Measurements from ENCODE around the gene BCDIN3D. TPM values are rescaled to one million over a fixed set of nuclear protein-coding genes. Genes with fewer than 3 reads are reported as not detected.

The BCDIN3D gene
- total RNA-seq, 2 donors from 2014 or later: 3.3 to 3.7 TPM

GRCh38 chr12:49805409-49805808, 37.5 kb downstream of the BCDIN3D start:
- no peak overlapping the region for H3K27ac ChIP-seq
- H3K27me3 ChIP-seq: no peaks in the 10 kb centered on the region
- no peaks in the 10 kb centered on the region for H3K4me1 ChIP-seq
- no peaks in the 10 kb centered on the region for H3K36me3 ChIP-seq
- no peaks in the 10 kb centered on the region for H3K9me3 ChIP-seq
- H3K9ac ChIP-seq (ENCODE audit: low read depth in 2 of 2, low read length in 2 of 2): no peak overlapping the region
- intact Hi-C loops (cut with DNase I): no loop called here
- TF ChIP-seq, protein P1, sequence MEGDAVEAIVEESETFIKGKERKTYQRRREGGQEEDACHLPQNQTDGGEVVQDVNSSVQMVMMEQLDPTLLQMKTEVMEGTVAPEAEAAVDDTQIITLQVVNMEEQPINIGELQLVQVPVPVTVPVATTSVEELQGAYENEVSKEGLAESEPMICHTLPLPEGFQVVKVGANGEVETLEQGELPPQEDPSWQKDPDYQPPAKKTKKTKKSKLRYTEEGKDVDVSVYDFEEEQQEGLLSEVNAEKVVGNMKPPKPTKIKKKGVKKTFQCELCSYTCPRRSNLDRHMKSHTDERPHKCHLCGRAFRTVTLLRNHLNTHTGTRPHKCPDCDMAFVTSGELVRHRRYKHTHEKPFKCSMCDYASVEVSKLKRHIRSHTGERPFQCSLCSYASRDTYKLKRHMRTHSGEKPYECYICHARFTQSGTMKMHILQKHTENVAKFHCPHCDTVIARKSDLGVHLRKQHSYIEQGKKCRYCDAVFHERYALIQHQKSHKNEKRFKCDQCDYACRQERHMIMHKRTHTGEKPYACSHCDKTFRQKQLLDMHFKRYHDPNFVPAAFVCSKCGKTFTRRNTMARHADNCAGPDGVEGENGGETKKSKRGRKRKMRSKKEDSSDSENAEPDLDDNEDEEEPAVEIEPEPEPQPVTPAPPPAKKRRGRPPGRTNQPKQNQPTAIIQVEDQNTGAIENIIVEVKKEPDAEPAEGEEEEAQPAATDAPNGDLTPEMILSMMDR (IDR thresholded peaks at IDR 0.05): no peak
- DNase-seq: no peak
- no peak overlapping the region for H3K4me3 ChIP-seq

- TF ChIP-seq, protein P1 (IDR thresholded peaks at IDR 0.05): no peak
- no peaks in the 10 kb centered on the region for H3K9me3 ChIP-seq
- H3K27me3 ChIP-seq: no peaks in the 10 kb centered on the region
- H3K4me3 ChIP-seq: no peak overlapping the region
- no peaks in the 10 kb centered on the region for H3K4me1 ChIP-seq
- intact Hi-C loops (cut with DNase I): no loop called here
- DNase-seq: no peak
- no peaks in the 10 kb centered on the region for H3K36me3 ChIP-seq
- no peak overlapping the region for H3K9ac ChIP-seq (ENCODE audit: low read depth in 2 of 2, low read length in 2 of 2)
- H3K27ac ChIP-seq: no peak overlapping the region
Measured at GRCh38 chr12:49804821-49805220, 38.1 kb downstream of the BCDIN3D start.

DNA sequence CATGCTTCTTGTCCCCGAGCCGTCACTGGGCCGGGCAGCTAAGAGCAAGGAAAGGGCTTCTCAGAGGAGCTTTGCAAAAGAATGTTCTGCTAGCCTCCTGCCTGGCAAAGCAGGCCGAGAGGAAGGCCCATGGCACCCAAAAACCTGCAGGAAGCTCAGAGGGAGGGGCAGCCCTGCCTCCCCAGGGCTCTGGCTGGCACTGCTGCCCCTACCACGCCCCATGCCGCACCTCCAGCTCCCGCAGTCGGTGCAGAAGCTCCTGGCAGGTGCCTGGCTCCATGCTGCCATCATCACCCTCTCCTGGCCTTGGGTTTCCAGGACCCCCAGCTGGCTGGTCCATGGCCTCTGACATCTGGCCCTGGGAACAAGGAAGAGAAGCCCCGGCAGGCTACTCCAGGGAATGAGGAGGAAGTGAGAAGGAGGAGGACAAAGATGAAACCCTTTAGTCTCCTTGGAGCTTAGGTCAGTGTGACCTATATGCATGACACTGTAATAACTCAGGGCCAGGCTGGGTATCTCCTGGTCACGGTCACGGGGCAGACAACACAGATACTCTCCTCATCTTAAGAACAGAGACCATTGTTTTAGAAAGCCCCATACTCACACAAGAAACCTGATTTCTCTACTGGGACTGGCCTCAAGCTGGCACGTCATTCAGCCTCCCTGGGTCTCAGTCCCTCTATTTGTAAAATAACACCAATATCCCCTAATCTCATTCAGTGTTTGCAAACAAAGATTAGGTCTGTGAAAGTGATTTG, 39.0 kb downstream of the BCDIN3D start:
- no peaks in the 10 kb centered on the region for H3K4me1 ChIP-seq
- no peak overlapping the region for H3K9ac ChIP-seq (ENCODE audit: low read depth in 2 of 2, low read length in 2 of 2)
- H3K4me3 ChIP-seq: no peak overlapping the region
- no peaks in the 10 kb centered on the region for H3K27me3 ChIP-seq
- no peak overlapping the region for H3K27ac ChIP-seq
- TF ChIP-seq, protein P1 (IDR thresholded peaks at IDR 0.05): no peak
- no peak for DNase-seq
- H3K36me3 ChIP-seq: no peaks in the 10 kb centered on the region
- H3K9me3 ChIP-seq: no peaks in the 10 kb centered on the region
- intact Hi-C loops (cut with DNase I): no loop called here

DNA sequence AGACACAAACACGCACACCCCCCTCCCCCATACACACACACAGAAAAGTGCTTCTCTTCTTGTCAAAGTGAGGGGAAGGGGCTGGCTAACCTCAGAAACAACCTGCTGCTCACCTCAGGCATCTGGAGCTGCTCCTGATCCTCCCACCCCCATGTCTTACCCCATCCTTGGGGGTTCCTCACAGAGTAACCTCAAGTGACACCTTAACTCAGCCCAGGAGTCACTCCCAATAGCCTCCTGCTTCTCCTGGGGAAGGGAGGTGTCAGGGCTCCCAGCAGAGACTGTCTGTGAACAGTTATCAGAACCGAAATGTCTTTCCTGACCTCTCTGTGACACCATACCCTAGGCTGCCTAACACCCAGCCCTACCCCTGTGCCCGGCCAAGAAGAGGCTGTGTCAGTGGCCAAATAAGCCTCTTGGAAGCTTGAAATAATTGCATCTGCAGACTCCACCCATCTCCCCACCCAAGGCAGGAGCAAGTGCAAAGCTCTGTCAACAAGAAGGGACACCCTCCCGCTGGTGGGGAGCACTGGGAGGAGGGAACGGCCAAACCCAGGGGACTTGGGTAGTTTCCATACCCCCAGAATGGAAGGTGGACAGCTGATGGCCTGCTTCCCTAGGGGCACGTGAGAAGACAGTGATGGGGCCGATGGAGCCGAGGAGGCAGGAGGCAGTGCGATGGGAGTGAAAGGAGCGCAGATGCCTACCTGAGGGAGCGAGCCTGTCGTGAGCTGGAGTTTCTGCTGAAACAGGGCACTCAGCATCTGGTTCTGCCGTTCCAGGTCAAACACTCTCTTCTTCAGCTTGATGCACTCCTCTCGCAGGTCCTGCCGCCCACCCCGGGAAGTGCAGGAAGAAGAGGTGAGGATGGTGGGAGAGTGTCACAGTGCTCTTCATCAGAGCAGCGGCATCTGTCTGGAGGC, 41.5 kb downstream of the BCDIN3D start:
- Histone ChIP-seq H3K27me3 (no peaks in the 10 kb centered on the region), H3K9ac (ENCODE audit: low read depth in 2 of 2, low read length in 2 of 2) (no peak overlapping the region), H3K27ac (no peak overlapping the region), H3K9me3 (no peaks in the 10 kb centered on the region), H3K36me3 (no peaks in the 10 kb centered on the region), H3K4me1 (no peaks in the 10 kb centered on the region), H3K4me3 (no peak overlapping the region)
- intact Hi-C loops (cut with DNase I): no loop called here
- TF ChIP-seq, protein P1 (IDR thresholded peaks at IDR 0.05): no peak
- no peak for DNase-seq

DNA sequence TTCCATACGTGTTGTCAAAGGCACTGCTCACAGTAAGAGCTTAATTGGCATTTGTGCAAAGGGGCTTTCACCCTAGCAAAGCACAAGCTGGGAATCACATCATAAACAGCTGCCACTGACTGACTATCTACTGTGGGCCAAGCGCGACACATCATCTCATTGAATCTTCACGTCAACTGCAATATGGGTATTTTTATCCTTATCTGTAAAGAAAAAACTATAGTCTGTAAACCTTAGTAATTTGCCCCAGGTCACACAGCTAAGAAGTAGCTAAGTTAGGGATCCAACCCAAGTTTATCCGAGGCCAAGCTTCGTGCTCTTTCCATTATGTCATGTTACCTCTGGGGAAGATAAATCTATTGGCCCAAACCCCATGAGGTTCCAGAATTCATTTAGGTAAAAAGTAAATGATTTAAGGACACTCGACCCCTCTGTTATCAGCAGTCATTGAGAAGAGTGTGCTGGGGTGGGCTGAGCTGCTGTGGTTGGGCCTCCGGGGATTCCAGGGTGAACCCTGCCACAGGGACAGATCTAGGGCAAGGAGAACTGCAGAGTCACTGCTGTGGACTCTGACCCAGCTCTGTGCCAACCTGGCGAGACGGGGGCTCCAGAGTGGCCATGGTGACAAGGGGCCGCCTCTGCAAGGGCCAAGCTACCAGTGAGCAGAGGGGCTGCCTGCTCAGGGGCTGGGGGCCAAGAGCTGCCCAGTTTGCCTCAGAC, 42.3 kb downstream of the BCDIN3D start:
- Histone ChIP-seq H3K9ac (ENCODE audit: low read depth in 2 of 2, low read length in 2 of 2) (no peak overlapping the region), H3K4me3 (no peak overlapping the region), H3K4me1 (no peaks in the 10 kb centered on the region), H3K27me3 (no peaks in the 10 kb centered on the region), H3K27ac (no peak overlapping the region), H3K9me3 (no peaks in the 10 kb centered on the region), H3K36me3 (no peaks in the 10 kb centered on the region)
- DNase-seq: no peak
- TF ChIP-seq, protein P1 (IDR thresholded peaks at IDR 0.05): no peak
- intact Hi-C loops (cut with DNase I): no loop called here
